ENCODE results near the gene ARAP1.

DNA sequence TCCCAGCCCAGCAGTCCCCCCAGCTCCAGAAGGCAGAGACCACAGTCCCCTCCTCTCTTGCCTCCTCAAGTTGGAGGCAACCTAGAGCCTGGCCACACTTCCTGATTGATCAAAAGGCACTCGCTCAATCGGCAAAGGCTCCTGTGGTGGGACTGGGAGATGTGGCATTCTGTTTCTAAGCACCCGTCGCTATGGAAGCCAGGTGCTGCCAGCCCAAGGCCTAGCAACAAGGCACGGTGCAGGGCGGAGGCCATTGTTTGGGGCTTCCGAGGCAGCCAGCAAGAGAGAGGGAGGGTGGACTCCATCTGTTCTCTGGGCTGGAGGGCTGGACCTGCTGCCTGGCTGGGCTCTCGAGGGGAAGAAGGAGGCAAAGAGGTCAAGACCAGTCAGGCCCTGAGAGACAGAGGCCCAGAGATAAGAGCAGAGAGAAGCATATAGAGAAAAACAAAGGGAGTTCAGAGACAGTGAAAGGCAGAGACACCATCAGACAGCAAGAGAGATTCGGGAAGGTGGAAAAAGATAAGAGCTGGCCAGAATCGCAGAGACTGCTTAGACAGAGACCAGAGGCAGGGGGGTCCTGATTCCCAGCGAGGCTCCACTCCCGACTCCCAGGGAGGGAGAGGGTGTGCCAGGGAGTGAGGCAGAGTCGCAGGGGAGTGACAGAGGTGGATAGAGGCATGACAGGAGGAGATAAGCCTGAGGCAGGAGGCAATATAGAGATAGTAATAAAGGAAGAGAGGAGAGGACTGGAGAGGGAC is 99.2 kb downstream of the ARAP1 start:
- TF ChIP-seq, protein P1, sequence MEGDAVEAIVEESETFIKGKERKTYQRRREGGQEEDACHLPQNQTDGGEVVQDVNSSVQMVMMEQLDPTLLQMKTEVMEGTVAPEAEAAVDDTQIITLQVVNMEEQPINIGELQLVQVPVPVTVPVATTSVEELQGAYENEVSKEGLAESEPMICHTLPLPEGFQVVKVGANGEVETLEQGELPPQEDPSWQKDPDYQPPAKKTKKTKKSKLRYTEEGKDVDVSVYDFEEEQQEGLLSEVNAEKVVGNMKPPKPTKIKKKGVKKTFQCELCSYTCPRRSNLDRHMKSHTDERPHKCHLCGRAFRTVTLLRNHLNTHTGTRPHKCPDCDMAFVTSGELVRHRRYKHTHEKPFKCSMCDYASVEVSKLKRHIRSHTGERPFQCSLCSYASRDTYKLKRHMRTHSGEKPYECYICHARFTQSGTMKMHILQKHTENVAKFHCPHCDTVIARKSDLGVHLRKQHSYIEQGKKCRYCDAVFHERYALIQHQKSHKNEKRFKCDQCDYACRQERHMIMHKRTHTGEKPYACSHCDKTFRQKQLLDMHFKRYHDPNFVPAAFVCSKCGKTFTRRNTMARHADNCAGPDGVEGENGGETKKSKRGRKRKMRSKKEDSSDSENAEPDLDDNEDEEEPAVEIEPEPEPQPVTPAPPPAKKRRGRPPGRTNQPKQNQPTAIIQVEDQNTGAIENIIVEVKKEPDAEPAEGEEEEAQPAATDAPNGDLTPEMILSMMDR (conservative IDR thresholded peaks at IDR 0.05 in 1 of 2, IDR thresholded peaks at IDR 0.05 in 1 of 2; ENCODE audit: low read depth in 1 of 2, low read length in 2 of 2) = no peak
- no peak for TF ChIP-seq EZH2 (IDR thresholded peaks at IDR 0.05; ENCODE audit: low read length, missing control alignments)
